Stimulated activated CD8-positive, alpha-beta memory T cell treated with anti-CD3 and anti-CD28 coated beads, Interleukin-4, amount 100 ng/mL, for 24 hours (primary cell): ENCODE results near the gene PGAM1.
"Not testable (repeated sequence)": the region's sequence is repeated elsewhere in the genome, so short reads cannot be mapped to it uniquely, and the experiment has no call there.

ENCODE experiments used
- DNase-seq: peaks from one replicate; pipeline ENCODE4 v3.0.0-alpha.2; 2020; ENCODE audit warnings: low read depth

Gene PGAM1

DNA sequence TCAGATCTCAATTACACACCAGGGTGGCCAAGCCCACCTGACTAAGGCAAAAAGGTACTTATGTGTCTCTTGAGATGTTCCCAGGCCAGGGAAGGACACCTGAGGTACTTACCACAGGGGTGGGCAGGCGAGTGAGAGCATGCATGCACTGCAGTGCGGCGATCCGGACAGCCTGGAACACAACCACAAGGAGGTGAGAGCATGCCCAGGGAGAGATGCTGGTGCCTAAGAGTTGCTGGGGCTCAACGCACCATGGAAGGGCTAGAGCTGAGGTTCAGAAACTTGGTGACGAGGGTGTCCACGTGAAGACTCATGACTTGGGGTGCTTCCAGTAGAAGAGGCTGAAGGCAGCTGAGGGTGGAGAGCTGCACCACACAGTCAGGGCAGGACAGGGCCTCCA, 33.1 kb downstream of the PGAM1 start:
- DNase-seq, result no peak

DNA sequence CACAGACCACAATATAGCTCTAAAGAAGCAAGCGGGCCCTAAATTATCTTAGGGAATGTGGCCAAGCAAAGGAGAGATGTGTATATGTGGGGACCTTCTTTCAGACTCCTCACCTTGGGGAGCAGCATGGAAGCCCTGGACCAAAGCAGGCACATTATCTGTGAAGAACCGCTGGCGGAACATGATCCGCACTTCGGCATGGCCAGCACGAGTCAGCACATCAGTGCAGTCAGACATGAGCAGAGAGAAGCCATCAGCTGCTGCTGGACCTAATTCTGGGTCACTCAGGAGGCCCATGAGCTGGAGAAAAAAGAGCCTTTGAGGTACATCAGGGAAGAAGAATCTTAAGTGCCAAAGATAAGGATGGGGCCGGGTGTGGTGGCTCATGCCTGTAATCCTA, 33.9 kb downstream of the PGAM1 start:
- no peak for DNase-seq

DNA sequence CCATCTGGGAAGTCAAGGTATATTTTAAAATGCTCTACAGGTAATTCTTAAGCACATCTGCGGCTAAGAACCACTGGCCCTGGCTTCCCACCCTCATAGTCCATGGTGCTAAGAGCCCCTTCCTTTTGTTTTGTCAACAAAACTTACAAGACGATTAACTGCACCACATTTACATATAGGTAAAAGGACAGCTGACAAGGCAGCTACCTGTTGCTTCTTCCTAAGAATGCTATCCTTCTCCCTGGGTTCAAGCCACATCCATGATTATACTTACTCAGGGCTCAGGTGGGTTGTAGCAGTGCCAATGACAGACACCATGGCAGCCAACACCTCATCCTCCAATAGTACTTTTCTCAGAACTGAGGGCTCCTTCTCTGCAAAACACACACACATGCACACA, 36.3 kb downstream of the PGAM1 start:
- DNase-seq, result no peak

DNA sequence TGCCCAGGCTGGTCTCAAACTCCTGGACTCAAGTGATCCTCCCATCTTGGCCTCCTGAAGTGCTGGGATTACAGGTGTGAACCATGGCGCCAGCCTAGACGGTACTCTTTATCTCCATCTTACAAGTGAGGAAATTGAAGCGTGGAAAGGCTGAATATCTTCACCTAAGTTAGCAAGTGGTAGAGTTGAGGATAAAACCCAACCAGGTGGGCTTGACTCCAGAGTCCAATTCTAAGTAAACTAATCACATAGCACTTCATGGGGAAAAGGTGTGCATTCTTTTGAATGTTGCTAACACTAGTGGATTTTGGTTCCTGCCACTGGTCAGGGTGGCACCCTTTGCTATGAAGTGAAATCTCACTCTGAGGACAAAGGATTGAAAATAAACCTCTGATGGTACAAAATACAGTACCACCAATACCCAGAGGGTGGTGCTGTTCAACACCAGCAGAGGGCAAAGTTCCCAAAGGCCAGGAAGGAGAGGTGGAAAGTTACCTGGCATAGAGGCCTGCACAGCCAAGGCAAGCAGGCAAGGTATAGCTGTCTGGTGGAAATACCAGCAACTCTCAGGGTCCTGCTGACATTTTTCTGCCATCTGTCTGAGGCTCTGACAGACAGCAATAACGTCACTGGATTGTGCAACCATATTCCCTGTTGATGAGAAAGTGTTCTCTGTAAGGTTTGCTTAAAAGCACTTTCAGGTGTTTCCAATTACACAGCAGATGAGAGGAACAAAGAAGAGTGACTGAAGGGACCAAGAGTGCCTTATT, 37.6 kb downstream of the PGAM1 start:
- no peak for DNase-seq

DNA sequence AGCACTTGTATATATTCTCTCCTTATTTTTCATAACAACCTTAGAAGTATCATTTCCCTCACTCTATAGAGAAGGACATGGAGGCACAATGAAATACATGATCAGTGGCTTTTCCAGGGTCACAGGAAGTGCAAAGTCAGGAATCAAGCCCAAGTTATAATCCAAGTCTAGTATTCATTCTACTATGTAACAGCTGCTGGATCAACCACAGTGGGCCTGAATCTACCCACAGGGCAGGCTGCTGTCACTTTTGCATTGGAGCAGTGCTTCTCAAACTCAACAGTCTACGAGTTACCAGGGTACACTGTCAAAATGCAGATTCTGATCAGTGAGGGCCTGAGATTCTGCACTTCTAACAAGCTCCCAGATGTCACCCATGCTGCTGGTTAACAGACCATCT, 38.2 kb downstream of the PGAM1 start:
- DNase-seq, result no peak

DNA sequence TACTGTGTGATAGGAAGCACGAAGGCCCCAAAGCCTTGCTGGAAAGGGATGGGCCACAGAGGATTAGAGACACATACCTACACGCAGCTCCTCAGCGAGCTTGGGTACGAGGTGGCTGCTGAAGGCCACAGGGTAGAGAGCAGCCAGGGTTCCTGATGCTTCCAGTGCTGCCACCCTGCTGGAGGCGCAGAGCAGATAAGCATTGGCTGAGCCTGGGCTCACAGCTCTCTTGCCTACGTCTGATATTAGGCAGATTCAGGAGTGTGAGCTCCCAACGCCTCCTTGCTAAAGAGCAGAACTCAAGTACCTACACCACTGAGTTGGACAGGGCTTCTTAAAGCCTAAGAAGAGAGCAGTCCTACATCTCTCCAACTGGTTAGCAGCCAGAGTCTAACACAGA, 40.0 kb downstream of the PGAM1 start:
- no peak for DNase-seq

DNA sequence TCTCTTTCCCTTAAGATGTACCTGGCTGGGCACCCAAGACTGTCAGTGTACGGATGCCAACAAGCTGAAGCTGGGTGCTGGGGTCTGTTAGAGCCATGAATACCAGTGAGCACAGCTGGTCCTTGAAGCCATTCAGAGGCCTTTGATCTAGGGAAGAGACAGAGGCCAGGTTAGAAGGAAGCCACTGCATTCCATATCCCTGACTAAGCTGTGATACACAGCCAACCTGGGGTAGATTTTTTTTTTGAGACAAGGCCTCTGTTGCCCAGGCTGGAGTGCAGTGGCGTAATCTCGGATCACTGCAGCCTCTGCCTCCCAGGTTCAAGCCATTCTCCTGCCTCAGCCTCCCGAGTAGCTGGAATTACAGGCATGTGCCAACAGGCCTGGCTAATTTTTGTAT, 40.8 kb downstream of the PGAM1 start:
- no peak for DNase-seq

DNA sequence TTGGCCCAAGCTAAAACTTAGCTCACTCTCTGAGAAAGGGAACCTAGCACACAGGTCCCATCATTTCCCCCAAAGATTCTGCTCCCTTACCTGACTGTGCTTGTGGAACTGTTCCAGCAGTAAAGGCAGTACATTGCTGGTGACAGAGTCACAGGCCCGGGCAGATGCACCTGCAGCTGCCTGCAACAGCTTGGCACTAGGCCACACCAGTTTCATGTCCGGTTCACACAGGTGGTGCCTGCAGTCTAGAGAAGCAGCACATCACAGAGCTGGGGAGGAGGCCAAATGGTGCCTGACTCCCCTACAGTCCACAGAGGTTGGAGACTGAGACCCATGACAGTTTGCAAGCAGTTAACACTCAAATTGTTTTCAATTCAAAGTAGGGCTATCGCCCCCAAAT, 42.2 kb downstream of the PGAM1 start:
- no peak for DNase-seq

DNA sequence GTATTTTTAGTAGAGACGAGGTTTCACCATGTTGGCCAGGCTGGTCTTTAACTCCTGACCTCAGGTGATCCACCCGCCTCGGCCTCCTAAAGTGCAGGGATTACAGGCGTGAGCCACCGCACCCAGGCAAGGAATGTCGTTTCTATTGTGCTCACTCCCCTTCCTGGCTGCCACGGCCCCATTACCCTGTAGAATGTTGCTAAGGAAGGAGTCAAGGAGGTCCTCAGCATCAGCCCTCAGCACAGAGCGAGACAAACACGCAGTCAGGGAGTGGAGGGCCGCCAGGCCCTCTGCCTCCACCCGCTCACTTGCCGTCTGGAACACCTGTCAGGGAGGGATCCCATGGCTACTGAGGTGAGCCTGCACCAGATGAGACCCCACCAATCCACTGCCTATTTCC, 42.8 kb downstream of the PGAM1 start:
- not testable (repeated sequence) for DNase-seq

DNA sequence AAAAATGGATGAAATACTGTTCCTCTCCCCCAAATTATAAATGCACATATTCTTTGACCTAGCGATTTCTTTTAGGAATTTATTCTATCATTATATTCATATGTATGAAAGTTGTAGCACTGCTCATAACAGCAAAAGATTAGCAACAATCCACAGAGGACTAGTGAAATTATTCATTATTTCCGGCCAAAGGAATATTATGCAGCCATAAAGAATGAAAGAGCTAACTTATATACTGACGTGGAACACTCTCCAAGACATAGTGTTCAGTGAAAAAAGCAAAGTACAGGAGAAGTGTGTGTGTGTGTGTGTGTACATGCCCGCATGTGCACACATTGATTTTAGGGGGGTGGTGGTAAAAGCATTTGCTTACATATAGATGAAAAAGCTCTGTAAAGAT, 48.9 kb downstream of the PGAM1 start:
- DNase-seq, result no peak

DNA sequence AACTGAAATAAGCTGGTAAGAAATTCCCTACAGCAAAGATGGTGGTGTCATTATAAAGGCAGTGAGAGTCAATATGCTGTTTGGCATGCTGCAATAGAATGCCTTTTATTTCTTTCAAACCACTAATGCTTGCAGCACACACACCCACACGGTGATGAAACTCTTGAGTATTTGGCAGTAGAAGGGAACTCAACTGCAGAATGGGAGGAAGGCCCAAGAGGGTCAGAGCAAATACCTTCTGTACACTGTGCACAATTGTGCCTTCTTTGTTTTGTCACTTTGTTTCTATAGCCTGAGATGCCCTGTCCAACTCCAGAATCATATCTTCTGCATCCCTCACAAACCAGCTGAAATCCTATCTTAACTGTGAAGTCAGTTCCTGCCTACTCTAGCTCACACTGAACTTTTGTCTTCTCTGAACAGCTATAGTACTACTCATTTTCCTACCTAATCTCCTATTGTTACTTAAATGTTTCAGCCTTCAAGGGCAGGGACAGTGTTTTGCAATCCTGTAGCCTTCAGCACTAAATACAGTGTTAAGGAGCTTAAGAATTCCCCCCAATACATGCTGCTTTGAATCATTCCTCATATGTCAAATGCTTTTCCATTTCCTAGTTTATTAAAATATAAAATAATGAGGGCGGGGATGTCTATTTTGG, 50.1 kb downstream of the PGAM1 start:
- no peak for DNase-seq

DNA sequence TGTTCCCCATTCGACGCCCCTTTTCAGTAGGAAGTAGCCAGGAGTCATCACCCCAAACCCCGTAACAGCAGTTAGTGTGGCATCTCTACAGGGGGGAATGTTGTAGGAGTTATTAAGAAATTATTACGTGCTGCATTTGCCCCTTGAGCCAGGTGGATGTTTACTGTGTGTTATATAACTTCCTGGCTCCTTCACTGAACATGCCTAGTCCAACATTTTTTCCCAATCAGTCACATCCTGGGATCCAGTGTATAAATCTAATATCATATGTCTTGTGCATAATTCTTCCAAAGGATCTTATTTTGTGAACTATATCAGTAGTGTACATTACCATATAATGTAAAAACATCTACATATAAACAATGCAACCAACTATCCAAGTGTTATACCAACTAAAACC, 53.4 kb downstream of the PGAM1 start:
- DNase-seq, result not testable (repeated sequence)

DNA sequence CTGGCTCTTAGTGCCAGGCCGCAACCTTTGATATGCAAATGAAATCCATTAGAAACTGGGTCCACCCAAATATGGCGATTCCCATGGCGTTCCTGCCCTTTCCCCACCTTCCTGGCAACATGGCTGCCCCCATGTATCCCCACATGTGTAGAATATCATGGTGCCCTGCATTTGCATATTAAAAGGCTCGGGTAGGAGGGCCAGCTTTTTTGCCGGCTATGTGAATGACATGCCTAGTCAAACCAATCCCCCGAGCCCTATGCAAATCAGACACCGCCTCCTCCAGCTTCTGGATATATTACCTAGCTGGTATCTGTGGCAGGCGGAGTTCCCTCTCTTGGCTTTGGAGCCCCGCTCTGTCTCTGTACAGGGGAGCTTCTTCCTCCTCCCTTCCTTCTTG, 53.9 kb downstream of the PGAM1 start:
- DNase-seq, result no peak

DNA sequence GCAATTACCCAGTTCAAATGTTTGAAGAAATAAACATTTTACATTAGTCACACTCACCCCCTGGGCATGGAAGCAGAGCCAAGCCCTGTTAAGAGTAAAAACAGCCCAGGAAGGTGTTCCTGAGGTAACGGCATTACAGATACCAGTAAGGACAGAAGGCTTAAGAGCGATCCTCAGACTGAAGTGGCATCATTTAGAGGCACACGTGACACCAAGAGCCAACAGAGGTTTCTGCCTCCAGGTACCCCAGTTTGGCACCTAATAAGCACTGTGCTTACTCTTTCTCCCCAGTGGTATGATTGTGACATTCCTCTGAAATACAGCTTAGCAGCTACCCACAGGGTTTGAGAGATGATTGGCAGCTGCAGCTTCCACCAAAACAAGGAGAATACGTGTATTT, 55.1 kb downstream of the PGAM1 start:
- DNase-seq, result no peak

DNA sequence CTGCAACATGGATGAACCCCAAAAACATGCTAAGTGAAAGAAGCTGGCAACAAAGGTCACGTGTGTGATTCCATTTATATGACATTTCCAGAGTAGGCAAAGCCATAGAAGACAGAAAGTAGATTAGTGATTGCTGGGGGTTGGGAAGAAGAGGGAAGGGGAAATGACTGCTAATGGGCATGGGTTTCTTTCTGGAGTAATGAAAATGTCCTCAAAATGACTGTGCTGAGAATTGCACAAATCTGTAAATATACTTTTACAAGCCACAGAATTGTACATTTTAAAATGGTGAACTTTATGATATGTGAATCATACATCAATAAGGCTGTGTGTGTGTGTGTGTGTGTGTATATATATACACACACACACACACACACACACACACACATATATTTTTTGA, 56.4 kb downstream of the PGAM1 start:
- no peak for DNase-seq
